ENCODE results near the gene DDI1.
"Not testable (repeated sequence)": the region's sequence is repeated elsewhere in the genome, so short reads cannot be mapped to it uniquely, and the experiment has no call there.

DDI1 gene

DNA sequence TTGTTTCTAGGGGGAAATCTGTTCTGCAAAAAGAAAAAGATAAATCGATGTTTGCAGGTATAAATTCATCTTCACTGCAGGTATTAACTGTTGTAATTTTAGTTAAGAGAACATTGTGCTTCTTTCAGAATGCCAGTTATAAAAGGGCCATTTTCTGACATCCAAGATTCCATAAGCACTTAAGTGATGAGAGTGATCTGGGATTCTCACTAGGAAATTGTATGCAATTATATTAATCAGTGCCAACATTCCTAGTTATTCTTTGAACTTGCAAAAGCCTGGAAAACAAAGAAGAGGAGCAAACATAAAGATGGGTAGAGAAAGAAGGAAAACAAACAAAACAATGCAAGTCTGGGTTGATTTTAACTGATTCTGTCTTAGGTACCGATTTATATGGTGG lies 5.4 kb downstream of the DDI1 start:
- no peak for DNase-seq (ENCODE audit: low read depth)

DNA sequence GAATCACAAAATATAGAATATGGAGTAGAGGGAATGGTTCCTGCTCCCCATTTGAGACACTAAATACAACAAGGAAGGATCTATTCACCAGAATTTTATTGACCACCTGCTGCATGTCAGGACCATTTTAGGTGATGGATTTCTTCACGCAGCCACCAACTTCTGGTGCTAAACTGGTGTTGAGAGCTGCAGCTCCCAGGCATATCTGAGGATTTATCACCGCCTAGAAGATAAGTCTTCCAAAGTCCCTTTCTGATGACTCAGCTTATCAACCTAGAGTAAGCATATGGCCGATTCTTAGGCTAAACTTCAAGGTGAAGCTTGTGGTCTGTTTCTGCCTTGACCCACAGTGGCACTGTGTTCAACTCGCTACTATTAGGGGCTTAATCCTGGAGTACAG lies 6.7 kb downstream of the DDI1 start:
- DNase-seq (ENCODE audit: low read depth): no peak

DNA sequence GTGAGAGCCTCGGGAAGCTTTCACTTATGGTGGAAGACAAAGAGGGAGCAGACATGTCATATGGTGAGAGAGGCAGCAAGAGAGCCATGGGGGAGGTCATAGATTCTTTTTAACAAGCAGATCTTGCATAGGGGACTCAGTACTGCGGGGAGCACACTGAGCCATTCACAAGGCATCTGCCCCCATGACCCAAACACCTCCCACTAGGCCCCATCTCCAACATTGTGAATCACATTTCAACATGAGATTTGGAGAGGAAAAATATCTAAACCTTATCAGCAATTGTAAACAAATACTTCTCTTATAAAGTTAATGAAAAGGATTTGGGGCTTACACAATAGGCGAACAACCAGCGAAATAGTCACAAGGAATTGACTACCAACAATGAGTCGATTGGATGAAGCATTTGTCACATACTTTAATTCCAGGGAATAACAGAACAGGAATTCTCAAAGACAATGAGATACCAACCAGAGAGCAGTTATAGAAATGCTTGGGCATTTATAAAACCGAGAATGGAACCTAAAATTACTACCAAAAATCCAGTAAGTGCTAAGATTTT lies 7.3 kb downstream of the DDI1 start:
- DNase-seq (ENCODE audit: low read depth): no peak

DNA sequence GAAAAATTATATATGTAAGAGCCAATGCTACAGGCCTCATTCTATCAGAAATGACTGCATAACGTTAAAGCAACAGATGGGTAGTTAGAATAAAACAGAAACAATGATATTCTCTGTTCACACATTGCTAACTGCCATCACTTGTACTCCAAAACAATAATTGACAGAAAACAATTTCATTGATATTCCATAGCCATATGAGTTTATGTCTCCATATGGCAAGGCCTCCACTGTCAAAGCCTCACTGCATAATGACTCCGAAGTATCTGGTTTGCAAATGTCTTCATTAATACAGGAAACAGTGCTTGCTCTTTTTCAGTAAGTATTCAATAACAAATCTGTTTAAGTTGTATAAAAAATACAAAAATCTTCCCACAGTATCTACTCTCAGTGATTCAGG lies 9.9 kb downstream of the DDI1 start:
- no peak for DNase-seq (ENCODE audit: low read depth)

DNA sequence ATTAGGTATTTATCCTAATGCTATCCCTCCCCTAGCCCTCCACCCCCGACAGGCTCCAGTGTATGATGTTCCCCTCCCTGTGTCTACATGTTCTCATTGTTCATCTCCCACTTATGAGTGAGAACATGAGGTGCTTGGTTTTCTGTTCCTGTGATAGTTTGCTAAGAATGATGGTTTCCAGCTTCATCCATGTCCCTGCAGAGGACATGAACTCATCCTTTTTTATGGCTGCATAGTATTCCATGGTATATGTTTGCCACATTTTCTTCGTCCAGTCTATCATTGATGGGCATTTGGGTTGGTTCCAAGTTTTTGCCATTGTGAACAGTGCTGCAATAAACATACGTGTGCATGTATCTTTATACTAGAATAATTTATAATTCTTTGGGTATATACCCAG lies 10.4 kb downstream of the DDI1 start:
- not testable (repeated sequence) for DNase-seq (ENCODE audit: low read depth)

- no peak for DNase-seq (ENCODE audit: low read depth)
These were observed 12.7 kb downstream of the DDI1 start for GRCh38 chr11:104049116-104049515.

DNA sequence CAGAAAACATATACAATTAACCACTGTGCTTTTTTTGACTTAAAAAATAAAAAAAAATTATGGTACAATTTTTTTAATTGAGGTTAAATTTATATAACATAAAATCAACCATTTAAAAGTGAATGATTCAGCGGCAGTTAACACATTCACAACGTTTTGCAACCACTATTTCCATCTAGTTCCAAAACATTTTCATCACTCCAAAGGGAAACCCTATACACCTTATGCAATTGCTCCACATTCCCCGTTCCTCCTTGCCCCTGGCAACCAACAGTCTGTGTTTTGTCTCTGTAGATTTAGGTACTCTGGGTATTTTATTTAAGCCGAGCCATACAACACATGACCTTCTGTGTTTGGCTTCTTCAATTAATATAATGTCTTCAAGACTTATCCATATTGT lies 15.3 kb downstream of the DDI1 start:
- DNase-seq (ENCODE audit: low read depth): no peak

DNA sequence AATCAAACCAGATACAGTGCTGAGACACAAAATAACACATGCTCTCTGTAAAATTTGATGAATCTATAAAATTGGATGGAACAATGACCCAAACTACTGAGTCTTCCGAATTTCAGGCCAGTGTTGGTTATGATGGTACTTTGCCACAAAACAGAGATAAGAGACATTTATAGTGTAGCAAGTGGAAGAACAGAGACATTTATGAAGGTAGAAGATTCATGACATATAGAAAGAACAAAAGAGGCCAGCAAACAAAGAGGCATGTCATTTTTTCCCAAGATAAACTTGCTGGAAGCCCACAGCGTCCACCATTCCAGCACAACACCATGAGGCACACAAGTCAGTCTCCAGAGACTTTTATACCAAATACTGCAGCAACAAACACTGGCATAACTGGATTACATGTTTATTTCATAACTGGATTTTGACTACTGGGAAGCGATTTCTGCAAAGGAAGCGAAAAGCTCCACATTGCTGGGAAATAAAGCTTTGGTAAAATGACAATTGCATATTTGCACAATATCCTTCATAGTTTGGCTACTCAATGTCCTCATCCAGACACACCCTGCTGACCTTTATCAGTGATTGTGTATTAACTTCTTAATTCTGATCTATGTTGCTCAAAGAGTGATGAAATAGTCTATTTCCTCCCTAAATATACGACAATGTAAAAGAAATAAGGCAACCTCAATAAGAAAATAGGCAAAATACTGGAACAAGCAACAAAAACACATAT lies 17.5 kb downstream of the DDI1 start:
- no peak for DNase-seq (ENCODE audit: low read depth)

DNA sequence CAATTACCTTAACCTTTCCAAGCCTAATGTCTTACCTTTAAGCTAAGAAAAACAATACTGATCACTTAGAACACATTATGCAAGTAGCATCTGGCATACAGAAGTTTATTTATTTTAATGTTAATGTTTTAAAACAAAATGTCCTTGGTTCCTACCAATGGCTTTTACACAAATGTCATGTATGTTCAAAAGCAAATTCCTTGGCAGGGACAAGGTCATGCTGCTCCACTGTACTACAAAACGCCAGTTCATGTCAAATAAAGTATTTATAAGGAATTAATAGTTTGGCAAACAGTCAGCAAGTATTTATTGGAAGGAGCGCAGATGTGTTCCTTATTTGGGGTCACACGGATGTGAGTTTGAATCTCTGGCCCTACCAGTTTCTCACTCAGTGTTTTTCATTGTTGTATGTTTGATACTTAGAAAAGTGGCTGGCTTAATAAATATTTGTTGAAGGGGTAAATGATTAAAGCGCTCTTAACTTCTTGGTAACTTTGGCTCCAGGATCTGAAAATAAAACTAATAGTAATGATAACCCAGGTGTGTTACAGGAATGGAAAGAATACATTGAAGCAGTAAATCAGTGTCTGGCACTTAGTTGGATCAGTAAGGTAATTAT lies 18.6 kb downstream of the DDI1 start:
- no peak for DNase-seq (ENCODE audit: low read depth)

GRCh38 chr11:104055596-104055995 lies 19.2 kb downstream of the DDI1 start:
- DNase-seq (ENCODE audit: low read depth): no peak

- DNase-seq (ENCODE audit: low read depth): no peak
These were observed 21.5 kb downstream of the DDI1 start for GRCh38 chr11:104057908-104058307.

- no peak for DNase-seq (ENCODE audit: low read depth)
These were observed 22.2 kb downstream of the DDI1 start for GRCh38 chr11:104058680-104059079.

DNA sequence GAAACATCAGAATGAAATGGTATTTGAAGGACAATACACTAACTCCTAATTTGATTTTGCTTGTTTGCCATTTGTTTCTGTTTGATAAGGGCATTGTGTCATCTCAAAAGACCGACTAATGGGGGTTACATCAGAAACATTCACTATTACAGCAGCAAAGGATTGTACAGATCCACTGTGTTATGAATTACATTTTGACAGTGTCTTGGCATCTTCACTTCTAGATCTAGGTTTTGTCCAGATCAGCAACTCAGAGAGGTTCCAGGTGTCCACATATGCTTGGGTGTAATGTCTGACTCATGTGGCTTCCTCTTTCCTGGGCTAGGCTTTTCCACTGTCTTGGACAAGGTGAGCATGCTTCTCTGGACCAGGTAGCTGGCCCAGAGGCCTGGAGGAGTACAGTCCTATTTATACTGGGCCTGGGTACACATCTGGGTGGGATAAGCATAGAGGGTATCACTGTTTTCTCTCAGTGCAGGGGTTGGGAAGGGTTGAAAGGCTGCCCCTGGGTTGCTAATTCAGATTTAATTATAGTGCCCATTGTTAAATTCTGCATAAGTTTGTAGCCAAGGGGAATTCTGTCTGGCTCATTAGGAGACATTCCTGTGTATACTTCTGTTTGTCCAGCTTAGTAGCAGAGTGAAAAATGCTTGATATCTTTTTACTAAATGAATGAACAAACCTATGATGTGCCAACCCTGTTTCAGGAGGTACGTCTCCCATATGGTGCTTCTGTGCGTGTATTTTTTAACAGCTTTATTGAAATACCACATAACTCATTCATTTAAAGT lies 23.8 kb downstream of the DDI1 start:
- DNase-seq (ENCODE audit: low read depth): no peak

DNA sequence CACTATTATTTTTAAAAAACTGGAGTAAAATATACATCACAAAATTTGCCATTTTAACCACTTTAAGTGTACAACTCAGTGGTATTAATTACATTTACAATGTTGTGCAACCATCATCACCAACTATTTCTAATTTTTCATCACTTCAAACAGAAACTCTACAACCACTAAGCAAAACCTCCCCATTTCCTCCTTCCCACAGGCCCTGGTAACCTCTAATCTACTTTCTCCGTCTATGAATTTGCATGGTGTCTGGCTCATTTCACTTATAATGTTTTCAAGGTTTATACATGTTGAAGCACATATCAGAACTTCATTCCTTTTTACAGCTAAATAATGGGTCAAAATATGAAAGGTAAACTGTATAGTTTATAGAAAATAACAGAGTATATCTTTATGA lies 24.4 kb downstream of the DDI1 start:
- no peak for DNase-seq (ENCODE audit: low read depth)

GRCh38 chr11:104061853-104062521 lies 25.5 kb downstream of the DDI1 start:
- no peak for DNase-seq (ENCODE audit: low read depth)

GRCh38 chr11:104064034-104064630 lies 27.7 kb downstream of the DDI1 start:
- no peak for DNase-seq (ENCODE audit: low read depth)

GRCh38 chr11:104067534-104067933 lies 31.1 kb downstream of the DDI1 start:
- DNase-seq (ENCODE audit: low read depth): no peak

- DNase-seq (ENCODE audit: low read depth): no peak
These were observed 37.7 kb downstream of the DDI1 start for GRCh38 chr11:104073950-104074705.

DNA sequence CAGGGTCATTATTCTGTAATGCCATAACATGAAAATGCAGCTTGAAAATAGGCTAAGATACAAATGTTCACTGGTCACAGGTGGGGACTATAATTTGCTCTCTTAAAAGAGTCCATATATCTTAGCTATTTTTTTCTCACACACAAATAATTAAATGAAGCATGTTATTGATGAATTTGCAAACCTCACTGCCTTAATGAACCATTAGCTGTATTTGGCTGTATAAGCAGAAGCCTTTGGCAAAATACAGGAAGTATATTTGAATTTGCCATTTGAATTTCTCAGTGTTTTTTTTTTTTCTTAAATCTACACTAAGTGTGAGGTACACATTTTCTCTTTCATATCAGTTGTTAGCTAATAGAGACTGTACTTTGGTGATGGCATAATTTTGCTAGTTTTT lies 38.7 kb downstream of the DDI1 start:
- DNase-seq (ENCODE audit: low read depth): no peak

GRCh38 chr11:104075706-104076105 lies 39.3 kb downstream of the DDI1 start:
- no peak for DNase-seq (ENCODE audit: low read depth)

GRCh38 chr11:104076455-104076854 lies 40.0 kb downstream of the DDI1 start:
- DNase-seq (ENCODE audit: low read depth): no peak
